Measurements from ENCODE around the gene ZFP69B. TPM values are rescaled to one million over a fixed set of nuclear protein-coding genes. Genes with fewer than 3 reads are reported as not detected.

Gene ZFP69B
- total RNA-seq, 1 donor from 2014 or later, result 3.5 TPM

Other genes with a start within 250 kb of the ZFP69B start
- gene TMCO2, start 202.5 kb upstream of the ZFP69B start, total RNA-seq, result 0.32 TPM in 1 of 2 replicates, not detected in the other
- 33.6 and 33.9 TPM in 2 replicates for gene ZMPSTE24, start 192.2 kb upstream of the ZFP69B start, total RNA-seq
- 8.9 and 9.9 TPM in 2 replicates for gene COL9A2, start 133.2 kb upstream of the ZFP69B start, total RNA-seq
- 107 and 112 TPM in 2 replicates for gene SMAP2, start 76.7 kb upstream of the ZFP69B start, total RNA-seq
- 4.1 and 4.7 TPM in 2 replicates for gene ZFP69, start 26.8 kb downstream of the ZFP69B start, total RNA-seq
- 14.0 and 17.9 TPM in 2 replicates for gene EXO5, start 58.3 kb downstream of the ZFP69B start, total RNA-seq
- gene ZNF684, start 81.2 kb downstream of the ZFP69B start, total RNA-seq, result 5.6 and 6.3 TPM in 2 replicates
- 2.5 TPM in 2 replicates for gene RIMS3, start 215.2 kb downstream of the ZFP69B start, total RNA-seq
- gene NFYC, start 241.2 kb downstream of the ZFP69B start, total RNA-seq, result 83.4 and 86.8 TPM in 2 replicates